GM10266 (cell line): ENCODE data around the gene REM1.
A peak's percentile ranks its signal among the peaks of the same experiment; 100 is the strongest.

Experiments
- DNase-seq: peaks from one replicate; pipeline ENCODE4 v3.0.0; 2012; ENCODE audit errors: extremely low spot score
- CTCF ChIP-seq: IDR thresholded peaks from 2 replicates; pipeline ENCODE4 v1.5.1; 2012; ENCODE audit warnings: mild to moderate bottlenecking, low read depth; ENCODE audit not compliant: control insufficient read depth, insufficient read depth; ENCODE audit errors: missing control alignments

REM1 gene

DNA sequence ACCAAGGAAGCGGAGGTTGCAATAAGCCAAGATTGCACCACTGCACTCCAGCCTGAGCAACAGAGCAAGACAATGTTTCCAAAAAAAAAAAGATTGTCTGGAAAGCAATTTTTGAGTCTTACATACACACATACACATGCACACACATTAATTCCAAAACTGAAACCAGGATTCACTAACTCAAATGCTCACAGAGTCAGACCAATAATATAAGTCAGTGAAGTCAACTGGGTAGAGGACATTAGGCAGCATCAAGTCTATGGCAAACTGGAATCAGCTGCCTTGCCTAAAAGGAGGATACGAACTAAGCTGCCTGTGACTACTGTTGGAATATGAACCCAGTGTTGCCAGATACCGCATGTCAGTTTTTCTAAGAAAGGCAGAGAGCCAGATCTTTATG is 15.7 kb downstream of the REM1 start:
- TF ChIP-seq CTCF, result no peak
- DNase-seq, result no peak

DNA sequence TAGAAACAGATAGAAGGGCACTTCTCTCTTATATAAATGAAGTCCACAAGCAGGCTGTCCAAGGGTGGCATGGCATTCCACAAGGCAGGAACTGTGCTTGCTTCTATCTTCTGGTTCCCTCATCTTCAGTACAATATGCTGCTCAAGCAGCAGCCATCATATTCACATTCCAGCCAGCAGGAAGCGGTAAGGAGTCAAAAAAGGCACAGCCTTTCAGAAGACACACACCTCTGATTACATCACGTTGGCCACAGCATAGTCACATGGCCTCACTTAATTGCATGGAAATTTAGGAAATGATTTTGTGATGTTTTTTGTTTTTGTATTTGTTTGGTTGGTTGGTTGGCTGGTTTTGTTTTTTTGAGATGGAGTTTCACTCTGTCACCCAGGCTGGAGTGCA is 19.0 kb downstream of the REM1 start:
- no peak for TF ChIP-seq CTCF
- DNase-seq, result no peak

GRCh38 chr20:31496761-31497295 is 21.7 kb downstream of the REM1 start:
- no peak for DNase-seq
- TF ChIP-seq CTCF, result no peak

- no peak for DNase-seq
- TF ChIP-seq CTCF, result no peak
These were observed 22.9 kb downstream of the REM1 start for GRCh38 chr20:31497838-31498540.

- no peak for DNase-seq
- no peak for TF ChIP-seq CTCF
These were observed 25.4 kb downstream of the REM1 start for GRCh38 chr20:31500527-31500926.

DNA sequence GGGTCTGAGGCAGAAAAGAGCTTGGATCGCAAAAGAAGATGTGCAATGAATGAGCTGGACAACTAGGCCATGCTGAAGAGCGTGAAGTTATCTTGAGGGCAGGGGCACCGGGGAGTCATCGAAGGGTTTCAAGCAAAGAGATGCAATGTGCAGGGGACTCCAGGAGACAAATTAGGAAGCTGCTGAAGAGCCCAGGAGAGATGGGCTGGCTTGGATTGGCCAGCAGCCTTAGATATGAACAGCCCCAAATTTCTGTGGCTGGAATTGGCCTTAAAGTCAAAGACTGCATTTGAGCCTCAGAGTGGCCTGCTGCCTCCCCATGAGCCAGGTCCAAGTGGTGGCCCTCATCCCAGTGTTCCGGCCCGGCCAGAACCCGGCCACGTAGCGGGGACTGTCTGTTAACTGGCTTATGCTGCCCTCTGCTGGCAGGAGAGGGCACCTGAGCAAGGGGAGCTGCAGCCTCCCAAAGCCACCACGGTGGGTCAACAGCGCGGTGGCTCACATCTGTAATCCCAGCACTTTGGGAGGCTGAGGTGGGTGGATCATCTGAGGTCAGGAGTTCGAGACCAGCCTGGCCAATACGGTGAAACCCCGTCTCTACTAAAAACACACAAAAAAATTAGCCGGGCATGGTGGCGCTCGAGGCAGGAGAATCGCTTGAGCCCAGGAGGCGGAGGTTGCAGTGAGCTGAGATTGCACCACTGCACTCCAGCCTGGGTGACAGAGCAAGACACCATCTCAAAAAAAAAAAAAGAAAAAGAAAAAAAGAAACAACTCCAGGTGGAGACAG is 28.0 kb downstream of the REM1 start:
- DNase-seq, result peak; percentile 77
- TF ChIP-seq CTCF, result peak; percentile 92

DNA sequence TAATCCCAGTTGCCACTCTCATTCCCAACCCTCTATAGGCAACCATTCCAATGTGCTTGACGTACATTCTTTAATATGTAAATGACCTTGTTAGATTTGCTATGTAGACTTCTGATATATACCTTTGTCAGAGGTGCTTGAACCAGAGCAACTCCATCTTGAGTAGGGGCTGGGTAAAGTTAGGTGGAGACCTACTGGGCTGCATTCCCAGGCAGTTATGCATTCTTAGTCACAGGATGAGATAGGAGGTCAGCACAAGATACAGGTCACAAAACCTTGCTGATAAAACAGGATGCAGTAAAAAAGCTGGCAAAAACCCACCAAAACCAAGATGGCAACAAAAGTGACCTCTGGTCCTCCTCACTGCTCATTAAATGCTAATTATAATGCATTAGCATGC is 30.8 kb downstream of the REM1 start:
- no peak for DNase-seq
- no peak for TF ChIP-seq CTCF
